Measurements from ENCODE around the gene FDPS. TPM values are rescaled to one million over a fixed set of nuclear protein-coding genes. Genes with fewer than 3 reads are reported as not detected.

The FDPS gene
- total and polyA plus RNA-seq, 2 donors (not counting 3 experiments of a cell fraction or from before 2014, with no cell fraction given), result 630 to 646 TPM

- FAIRE-seq (peak; percentile 95), DNase-seq (ENCODE audit: low read depth, low spot score) (peak; percentile 97)
- no peaks in the 10 kb centered on the region for H3K36me3 ChIP-seq (ENCODE audit: control insufficient read depth in 2 of 2, extremely low read depth in 1 of 2, insufficient read depth in 2 of 2, low read length in 2 of 2)
- BruUV-seq (replicated peaks), result no TSS peak
- no peak within 1 kb of the TSS for H3K27ac ChIP-seq (ENCODE audit: insufficient read depth, low read depth, low read length)
- no peaks in the 10 kb centered on the region for H3K9me3 ChIP-seq (replicated peaks; ENCODE audit: control insufficient read depth, insufficient read depth, low read length)
- peaks cover 15% of the 10 kb centered on the region for H3K4me1 ChIP-seq (ENCODE audit: control insufficient read depth, extremely low read depth, insufficient read depth, low read length)
- H3K4me2 ChIP-seq (ENCODE audit: insufficient read depth, low read length), result peak within 1 kb of the TSS; percentile 67
- H4K20me1 ChIP-seq (replicated peaks; ENCODE audit: control insufficient read depth, extremely low read depth, insufficient read depth, low read length), result no peaks in the 10 kb centered on the region
- CTCF ChIA-PET, result interaction anchor here (0.6 to 1.2 kb wide), 18 partner anchors 9 to 308 kb away, joined by 3 to 12 read pairs (median 4); partner anchors contain the start of genes FDPS, RUSC1 and SCAMP3
- dilution Hi-C loops (cut with MboI; ENCODE audit: extremely low pct_ligation_motif_present, low sequenced_read_pairs), result no loop called here
- peaks cover 7% of the 10 kb centered on the region for H3K79me2 ChIP-seq (ENCODE audit: control insufficient read depth, insufficient read depth, low read length)
- intact Hi-C loops (cut with micrococcal nuclease), result loop anchor here (1.0 kb wide), 3 partner anchors 15 to 46 kb away; partner anchors contain the start of genes FDPS and SCAMP3
- POLR2A ChIA-PET, result no interaction called here
- H3K27me3 ChIP-seq (ENCODE audit: control insufficient read depth in 2 of 2, insufficient read depth in 2 of 2, low read length in 2 of 2), result peaks cover 0 to 2% of the 10 kb centered on the region in 2 experiments
- TF ChIP-seq CTCF (IDR thresholded peaks at IDR 0.05; ENCODE audit: extremely low read depth in 1 of 2, insufficient read depth in 1 of 2, low read depth in 1 of 2, low read length in 2 of 2) (peak; percentile 54 to 76), FOS (IDR thresholded peaks at IDR 0.05; ENCODE audit: borderline replicate concordance, insufficient read depth, low read length) (no peak), MYC (IDR thresholded peaks at IDR 0.05; ENCODE audit: low read depth, low read length) (no peak), JUN (IDR thresholded peaks at IDR 0.05; ENCODE audit: borderline replicate concordance, insufficient read depth, insufficient read length, low read depth) (no peak), GATA2 (IDR thresholded peaks at IDR 0.05; ENCODE audit: insufficient read depth, insufficient read length, low read depth, low read length) (no peak), POLR2A (IDR thresholded peaks at IDR 0.05; ENCODE audit: low read depth, low read length) (no peak), EZH2 (IDR thresholded peaks at IDR 0.05; ENCODE audit: borderline replicate concordance, low read depth, low read length, severe bottlenecking) (peak; percentile 17), POLR2AphosphoS5 (IDR thresholded peaks at IDR 0.05; ENCODE audit: insufficient read depth, low read depth, low read length) (no peak), MAX (IDR thresholded peaks at IDR 0.05; ENCODE audit: insufficient read depth, insufficient read length) (peak; percentile 23)
- peak within 1 kb of the TSS; percentile 89 for H2AFZ ChIP-seq (ENCODE audit: low read depth, low read length)
- no peak within 1 kb of the TSS for H3K9ac ChIP-seq (replicated peaks; ENCODE audit: extremely low read depth, insufficient read depth, low read length)
- peak within 1 kb of the TSS; percentile 15 to 68 (median 53) for H3K4me3 ChIP-seq (replicated peaks in 1 of 3; ENCODE audit: insufficient read depth in 1 of 3, low read depth in 1 of 3, low read length in 3 of 3)
- no peaks in the 10 kb centered on the region for H3K9me1 ChIP-seq (replicated peaks; ENCODE audit: control insufficient read depth, extremely low read depth, insufficient read depth, low read length)
These were observed 31.4 kb upstream of the FDPS start, which contains the start of gene HCN3 for GRCh38 chr1:155277070-155277901. HCN3 (plus strand) TSS chr1:155277463; CDS start chr1:155277591, 128 bp downstream.

Data from endothelial cell of umbilical vein (primary cell).